ENCODE measurements around the gene ALG1. TPM values are rescaled to one million over a fixed set of nuclear protein-coding genes. Genes with fewer than 3 reads are reported as not detected.
A peak's percentile ranks its signal among the peaks of the same experiment; 100 is the strongest.
"Not testable (repeated sequence)": the region's sequence is repeated elsewhere in the genome, so short reads cannot be mapped to it uniquely, and the experiment has no call there.

The ALG1 gene
- total RNA-seq, 1 experiment from 2014 or later, result 13.1 TPM

GRCh38 chr16:5073771-5074170 lies 2.1 kb downstream of the ALG1 start:
- not testable (repeated sequence) for DNase-seq (ENCODE audit: low read depth)

- no peak for DNase-seq (ENCODE audit: low read depth)
Measured at GRCh38 chr16:5075637-5076036, 4.0 kb downstream of the ALG1 start.

GRCh38 chr16:5077304-5077703 lies 5.7 kb downstream of the ALG1 start:
- DNase-seq (ENCODE audit: low read depth), result no peak

GRCh38 chr16:5078626-5079025 lies 7.0 kb downstream of the ALG1 start:
- DNase-seq (ENCODE audit: low read depth), result no peak

GRCh38 chr16:5080461-5080860 lies 8.8 kb downstream of the ALG1 start:
- DNase-seq (ENCODE audit: low read depth), result not testable (repeated sequence)

GRCh38 chr16:5080996-5081395 lies 9.4 kb downstream of the ALG1 start:
- not testable (repeated sequence) for DNase-seq (ENCODE audit: low read depth)

GRCh38 chr16:5083646-5084045 lies 12.0 kb downstream of the ALG1 start:
- DNase-seq (ENCODE audit: low read depth), result not testable (repeated sequence)

- not testable (repeated sequence) for DNase-seq (ENCODE audit: low read depth)
Measured at GRCh38 chr16:5084099-5084731, 12.6 kb downstream of the ALG1 start.

GRCh38 chr16:5084802-5085201 lies 13.2 kb downstream of the ALG1 start:
- DNase-seq (ENCODE audit: low read depth), result peak; percentile 34

- DNase-seq (ENCODE audit: low read depth), result not testable (repeated sequence)
Measured at GRCh38 chr16:5085716-5086115, 14.1 kb downstream of the ALG1 start.

- DNase-seq (ENCODE audit: low read depth), result not testable (repeated sequence)
Measured at GRCh38 chr16:5088086-5088790, 16.6 kb downstream of the ALG1 start.

- not testable (repeated sequence) for DNase-seq (ENCODE audit: low read depth)
Measured at GRCh38 chr16:5088936-5089335, 17.3 kb downstream of the ALG1 start.

- DNase-seq (ENCODE audit: low read depth), result not testable (repeated sequence)
Measured at GRCh38 chr16:5089911-5090555, 18.4 kb downstream of the ALG1 start.

GRCh38 chr16:5090592-5090991 lies 18.9 kb downstream of the ALG1 start:
- DNase-seq (ENCODE audit: low read depth), result not testable (repeated sequence)

GRCh38 chr16:5093081-5093480 lies 21.4 kb downstream of the ALG1 start:
- not testable (repeated sequence) for DNase-seq (ENCODE audit: low read depth)

GRCh38 chr16:5093746-5094145 lies 22.1 kb downstream of the ALG1 start:
- not testable (repeated sequence) for DNase-seq (ENCODE audit: low read depth)

GRCh38 chr16:5095145-5095830 lies 23.6 kb downstream of the ALG1 start:
- DNase-seq (ENCODE audit: low read depth), result not testable (repeated sequence)

- DNase-seq (ENCODE audit: low read depth), result not testable (repeated sequence)
Measured at GRCh38 chr16:5096437-5097060, 24.9 kb downstream of the ALG1 start.

GRCh38 chr16:5097061-5097469 lies 25.4 kb downstream of the ALG1 start:
- DNase-seq (ENCODE audit: low read depth), result peak; percentile 8

- peak; percentile 98 for DNase-seq (ENCODE audit: low read depth)
Measured at GRCh38 chr16:5097470-5098220, 26.0 kb downstream of the ALG1 start, which contains the start of gene EEF2KMT. Gene EEF2KMT, minus strand, starts transcription at chr16:5097795. Its CDS starts 56 bp downstream, at chr16:5097739.
